ENCODE results near the gene DIP2C. TPM values are rescaled to one million over a fixed set of nuclear protein-coding genes. Genes with fewer than 3 reads are reported as not detected.

Gene DIP2C
- total RNA-seq, 1 donor from 2014 or later: 0.53 TPM

GRCh38 chr10:344582-345200, 344.8 kb downstream of the DIP2C start:
- Histone ChIP-seq H3K4me3 (ENCODE audit: low read depth, low read length) (no peak overlapping the region), H3K27me3 (ENCODE audit: control insufficient read depth, insufficient read depth, low read length) (no peaks in the 10 kb centered on the region), H3K36me3 (ENCODE audit: control insufficient read depth, insufficient read depth, low read length) (no peaks in the 10 kb centered on the region)
- TF ChIP-seq CTCF (IDR thresholded peaks at IDR 0.05; ENCODE audit: insufficient read depth, low read length, severe bottlenecking): no peak
- DNase-seq (ENCODE audit: low read depth) (no peak), FAIRE-seq (no peak)

- FAIRE-seq (no peak), DNase-seq (ENCODE audit: low read depth) (no peak)
- Histone ChIP-seq H3K27me3 (ENCODE audit: control insufficient read depth, insufficient read depth, low read length) (no peaks in the 10 kb centered on the region), H3K36me3 (ENCODE audit: control insufficient read depth, insufficient read depth, low read length) (no peaks in the 10 kb centered on the region), H3K4me3 (ENCODE audit: low read depth, low read length) (no peak overlapping the region)
- no peak for TF ChIP-seq CTCF (IDR thresholded peaks at IDR 0.05; ENCODE audit: insufficient read depth, low read length, severe bottlenecking)
These were observed 345.9 kb downstream of the DIP2C start for GRCh38 chr10:343231-344220.

- DNase-seq (ENCODE audit: low read depth) (no peak), FAIRE-seq (no peak)
- no peak overlapping the region for H3K4me3 ChIP-seq (ENCODE audit: low read depth, low read length)
- no peak for TF ChIP-seq CTCF (IDR thresholded peaks at IDR 0.05; ENCODE audit: insufficient read depth, low read length, severe bottlenecking)
- no peaks in the 10 kb centered on the region for H3K27me3 ChIP-seq (ENCODE audit: control insufficient read depth, insufficient read depth, low read length)
- no peaks in the 10 kb centered on the region for H3K36me3 ChIP-seq (ENCODE audit: control insufficient read depth, insufficient read depth, low read length)
These were observed 348.3 kb downstream of the DIP2C start for GRCh38 chr10:341081-341740.

GRCh38 chr10:340646-341045, 348.8 kb downstream of the DIP2C start:
- FAIRE-seq: no peak
- H3K27me3 ChIP-seq (ENCODE audit: control insufficient read depth, insufficient read depth, low read length): no peaks in the 10 kb centered on the region
- DNase-seq (ENCODE audit: low read depth): no peak
- TF ChIP-seq CTCF (IDR thresholded peaks at IDR 0.05; ENCODE audit: insufficient read depth, low read length, severe bottlenecking): no peak
- H3K4me3 ChIP-seq (ENCODE audit: low read depth, low read length): no peak overlapping the region
- no peaks in the 10 kb centered on the region for H3K36me3 ChIP-seq (ENCODE audit: control insufficient read depth, insufficient read depth, low read length)

GRCh38 chr10:339038-339391, 350.5 kb downstream of the DIP2C start:
- no peaks in the 10 kb centered on the region for H3K36me3 ChIP-seq (ENCODE audit: control insufficient read depth, insufficient read depth, low read length)
- TF ChIP-seq CTCF (IDR thresholded peaks at IDR 0.05; ENCODE audit: insufficient read depth, low read length, severe bottlenecking): no peak
- no peak for FAIRE-seq
- peak; percentile 55 for DNase-seq (ENCODE audit: low read depth)
- no peak overlapping the region for H3K4me3 ChIP-seq (ENCODE audit: low read depth, low read length)
- no peaks in the 10 kb centered on the region for H3K27me3 ChIP-seq (ENCODE audit: control insufficient read depth, insufficient read depth, low read length)

Measured in bronchial epithelial cell (primary cell).